HEK293T (cell line): ENCODE measurements around the gene ZCCHC14.

Experiments
- BHLHE40 ChIP-seq: fragments of 450-650 bp; IDR thresholded peaks from 2 replicates; pipeline ENCODE4 v1.6.1; 2016; ENCODE audit warnings: mild to moderate bottlenecking, moderate library complexity, borderline replicate concordance
- FOXA1 ChIP-seq: fragments of 450-650 bp; IDR thresholded peaks from 2 replicates; pipeline ENCODE4 v1.6.1; 2016; ENCODE audit warnings: mild to moderate bottlenecking
- FOXK2 ChIP-seq: fragments of 450-650 bp; IDR thresholded peaks from 2 replicates; pipeline ENCODE4 v1.6.1; 2016; ENCODE audit warnings: mild to moderate bottlenecking
- FOXM1 ChIP-seq: fragments of 450-650 bp; IDR thresholded peaks from 2 replicates; pipeline ENCODE4 v1.6.1; 2017; ENCODE audit warnings: mild to moderate bottlenecking, borderline replicate concordance
- HDGF ChIP-seq: fragments of 450-650 bp; IDR thresholded peaks from 2 replicates; pipeline ENCODE4 v1.6.1; 2017; ENCODE audit warnings: antibody characterized with exemption, borderline replicate concordance
- L3MBTL2 ChIP-seq: fragments of 450-650 bp; conservative IDR thresholded peaks from 2 replicates; pipeline ENCODE4 v1.6.1; 2016; ENCODE audit warnings: mild to moderate bottlenecking
- LEF1 ChIP-seq: fragments of 450-650 bp; IDR thresholded peaks from 2 replicates; pipeline ENCODE4 v1.6.1; 2017; ENCODE audit warnings: mild to moderate bottlenecking, borderline replicate concordance
- NFRKB ChIP-seq: fragments of 450-650 bp; IDR thresholded peaks from 2 replicates; pipeline ENCODE4 v1.6.1; 2016; ENCODE audit warnings: mild to moderate bottlenecking, moderate library complexity
- PKNOX1 ChIP-seq: fragments of 450-650 bp; IDR thresholded peaks from 2 replicates; pipeline ENCODE4 v1.6.1; 2016
- SP1 ChIP-seq: fragments of 450-650 bp; IDR thresholded peaks from 2 replicates; pipeline ENCODE4 v1.6.1; 2017
- SUZ12 ChIP-seq: fragments of 450-650 bp; IDR thresholded peaks from 2 replicates; pipeline ENCODE4 v1.6.1; 2016; ENCODE audit warnings: mild to moderate bottlenecking
- TARDBP ChIP-seq: fragments of 450-650 bp; IDR thresholded peaks from 2 replicates; pipeline ENCODE4 v1.6.1; 2016
- ZNF384 ChIP-seq: fragments of 450-650 bp; IDR thresholded peaks from 2 replicates; pipeline ENCODE4 v1.6.1; 2016

- TF ChIP-seq SP1 = no peak
- TF ChIP-seq FOXM1 = no peak
- no peak for TF ChIP-seq FOXK2
- no peak for TF ChIP-seq ZNF384
- TF ChIP-seq FOXA1 = no peak
- TF ChIP-seq TARDBP = no peak
- TF ChIP-seq HDGF = no peak
- no peak for TF ChIP-seq NFRKB
- no peak for TF ChIP-seq BHLHE40
- no peak for TF ChIP-seq L3MBTL2
- no peak for TF ChIP-seq PKNOX1
- no peak for TF ChIP-seq SUZ12
- no peak for TF ChIP-seq LEF1
Observed at GRCh38 chr16:87418644-87419043, 74.2 kb downstream of the ZCCHC14 start.
